Lower leg skin (tissue), 4 donors: ENCODE results near the gene IER5. TPM values are rescaled to one million over a fixed set of nuclear protein-coding genes. Genes with fewer than 3 reads are reported as not detected.

Experiments
- DNase-seq, 2 donors: peaks; one replicate each; pipeline ENCODE4 v3.0.0-alpha.2; 2019; ENCODE audit warnings: low spot score in 2 of 2
- H3K4me3 ChIP-seq: fragments of 200-600 bp; sonication (generic); 2 replicates; pipeline ENCODE4 v1.5.1; 2017; ENCODE audit warnings: mild to moderate bottlenecking, low read depth; ENCODE audit not compliant: poor library complexity, severe bottlenecking
- POLR2A ChIP-seq, 2 donors: fragments of 450-650 bp; IDR thresholded peaks; one replicate each; pipeline ENCODE4 v1.6.1; 2016 to 2017; ENCODE audit warnings: antibody characterized with exemption in 2 of 2, mild to moderate bottlenecking in 1 of 2, moderate library complexity in 1 of 2
- WGBS, 2 donors: methylation state at CpG; one replicate each; pipeline ENCODE4 v1.1.5; 2018; 5-methylcytosine and 5-hydroxymethylcytosine counted together
- intact Hi-C: fragments of 100-400 bp; cut with DNase I; formaldehyde crosslinking; loops from one replicate; pipeline ENCODE4 v1.15.0; 2023; ENCODE audit warnings: low total_unique reads
- total RNA-seq, 4 donors: library from RNA; depleted of rRNA; stranded (reverse); fragments of >200 nt; gene quantifications; one replicate each; pipeline ENCODE4 v1.1.0, GENCODE V29; 2016
- TF ChIP-seq, protein P1 (sequence below), 3 donors: fragments of 450-650 bp; IDR thresholded peaks; one replicate each; pipeline ENCODE4 v1.5.1; 2016; ENCODE audit warnings: antibody characterized with exemption in 3 of 3, mild to moderate bottlenecking in 3 of 3, moderate library complexity in 2 of 3

The IER5 gene
- total RNA-seq, 4 donors from 2014 or later, result 36.7 to 53.4 (median 48.3) TPM

DNA sequence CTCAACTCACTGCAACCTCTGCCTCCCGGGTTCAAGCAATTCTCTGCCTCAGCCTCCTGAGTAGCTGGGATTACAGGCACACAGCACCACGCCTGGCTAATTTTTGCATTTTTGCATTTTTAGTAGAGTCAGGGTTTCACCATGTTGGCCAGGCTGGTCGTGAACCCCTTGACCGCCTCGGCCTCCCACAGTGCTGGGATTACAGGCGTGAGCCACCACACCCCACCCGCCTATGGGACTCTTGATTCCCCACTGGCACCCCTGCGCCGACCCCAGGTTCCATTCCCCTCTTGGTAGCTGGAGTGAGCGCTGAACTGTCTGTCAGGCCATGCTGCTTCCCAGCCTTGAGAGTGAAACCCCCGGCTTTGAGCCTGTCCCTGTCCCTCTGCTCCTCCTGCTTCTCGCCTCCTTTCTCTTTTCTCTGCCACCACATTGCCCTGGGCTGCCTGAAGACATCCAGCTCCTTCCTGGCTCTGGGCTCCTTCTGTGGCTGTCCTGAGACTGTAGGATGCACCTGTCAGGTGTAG, 48.8 kb downstream of the IER5 start:
- intact Hi-C loops, result no loop called here
- no peak for DNase-seq
- WGBS, 2 donors, result 97 to 98% methylated on average over 12 of the region's 12 CpGs
- no peak overlapping the region for H3K4me3 ChIP-seq
- TF ChIP-seq, protein P1, sequence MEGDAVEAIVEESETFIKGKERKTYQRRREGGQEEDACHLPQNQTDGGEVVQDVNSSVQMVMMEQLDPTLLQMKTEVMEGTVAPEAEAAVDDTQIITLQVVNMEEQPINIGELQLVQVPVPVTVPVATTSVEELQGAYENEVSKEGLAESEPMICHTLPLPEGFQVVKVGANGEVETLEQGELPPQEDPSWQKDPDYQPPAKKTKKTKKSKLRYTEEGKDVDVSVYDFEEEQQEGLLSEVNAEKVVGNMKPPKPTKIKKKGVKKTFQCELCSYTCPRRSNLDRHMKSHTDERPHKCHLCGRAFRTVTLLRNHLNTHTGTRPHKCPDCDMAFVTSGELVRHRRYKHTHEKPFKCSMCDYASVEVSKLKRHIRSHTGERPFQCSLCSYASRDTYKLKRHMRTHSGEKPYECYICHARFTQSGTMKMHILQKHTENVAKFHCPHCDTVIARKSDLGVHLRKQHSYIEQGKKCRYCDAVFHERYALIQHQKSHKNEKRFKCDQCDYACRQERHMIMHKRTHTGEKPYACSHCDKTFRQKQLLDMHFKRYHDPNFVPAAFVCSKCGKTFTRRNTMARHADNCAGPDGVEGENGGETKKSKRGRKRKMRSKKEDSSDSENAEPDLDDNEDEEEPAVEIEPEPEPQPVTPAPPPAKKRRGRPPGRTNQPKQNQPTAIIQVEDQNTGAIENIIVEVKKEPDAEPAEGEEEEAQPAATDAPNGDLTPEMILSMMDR (IDR thresholded peaks at IDR 0.05), result no peak
- TF ChIP-seq POLR2A (IDR thresholded peaks at IDR 0.05), result no peak

- intact Hi-C loops, result loop anchor here (5.0 to 10.0 kb wide), 3 partner anchors 52 to 235 kb away; partner anchors contain the start of genes IER5 and MR1
- TF ChIP-seq, protein P1 (IDR thresholded peaks at IDR 0.05), result no peak
- no peak for TF ChIP-seq POLR2A (IDR thresholded peaks at IDR 0.05)
- 41 to 43% methylated on average over 4 of the region's 5 CpGs for WGBS, 2 donors
- DNase-seq, result no peak
- no peak overlapping the region for H3K4me3 ChIP-seq
Measured at GRCh38 chr1:181139631-181140061, 51.1 kb downstream of the IER5 start.

GRCh38 chr1:181140398-181140797, 51.9 kb downstream of the IER5 start:
- no peak overlapping the region for H3K4me3 ChIP-seq
- no peak for DNase-seq
- TF ChIP-seq, protein P1 (IDR thresholded peaks at IDR 0.05), result no peak
- no peak for TF ChIP-seq POLR2A (IDR thresholded peaks at IDR 0.05)
- WGBS, 2 donors, result 74 to 76% methylated on average over 4 of the region's 4 CpGs
- intact Hi-C loops, result loop anchor here (5.0 to 10.0 kb wide), 3 partner anchors 53 to 236 kb away; partner anchors contain the start of genes IER5 and MR1

GRCh38 chr1:181140891-181141290, 52.4 kb downstream of the IER5 start:
- DNase-seq, result no peak
- H3K4me3 ChIP-seq, result no peak overlapping the region
- no peak for TF ChIP-seq POLR2A (IDR thresholded peaks at IDR 0.05)
- TF ChIP-seq, protein P1 (IDR thresholded peaks at IDR 0.05), result no peak
- WGBS, 2 donors, result 88 to 90% methylated on average over 3 of the region's 3 CpGs
- intact Hi-C loops, result loop anchor here (1.0 to 10.0 kb wide), 4 partner anchors 30 to 236 kb away; partner anchors contain the start of genes IER5 and MR1

DNA sequence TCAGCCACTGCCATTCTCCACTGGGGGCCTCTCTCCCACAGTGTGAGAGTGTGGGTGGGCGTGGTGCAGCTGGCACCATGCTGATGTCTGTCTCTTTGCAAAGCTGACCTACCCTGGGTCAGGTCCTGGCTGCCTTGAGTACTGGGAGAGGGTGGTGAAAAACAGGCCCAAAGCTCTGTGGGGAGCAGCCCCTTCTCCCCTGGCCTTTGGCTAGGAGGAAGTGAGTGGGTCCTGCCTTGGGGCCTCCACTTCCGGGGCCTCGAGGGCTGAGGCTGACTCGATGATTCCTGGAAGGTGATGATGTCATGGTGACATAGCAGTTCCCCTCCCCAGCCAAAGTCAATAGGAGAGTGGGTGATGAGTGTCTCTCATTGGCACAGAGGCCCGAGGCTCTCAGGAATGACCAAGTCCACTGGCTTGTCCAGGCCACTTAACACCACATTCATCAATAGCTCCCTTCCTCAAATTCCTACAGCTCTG, 53.0 kb downstream of the IER5 start:
- intact Hi-C loops, result loop anchor here (1.0 to 10.0 kb wide), 4 partner anchors 30 to 237 kb away; partner anchors contain the start of genes IER5 and MR1
- no peak for DNase-seq
- WGBS, 2 donors, result 49 to 60% methylated on average over 5 of the region's 5 CpGs
- H3K4me3 ChIP-seq, result no peak overlapping the region
- TF ChIP-seq POLR2A (IDR thresholded peaks at IDR 0.05), result no peak
- TF ChIP-seq, protein P1 (IDR thresholded peaks at IDR 0.05), result no peak

Other genes with a start within 250 kb of the IER5 start
- 1 to 10 TPM; 1.0 to 8.5 (median 3.5) TPM for gene KIAA1614, start 175.8 kb upstream of the IER5 start, total RNA-seq
- gene STX6, start 65.8 kb upstream of the IER5 start, total RNA-seq, result 10 to 100 TPM; 25.0 to 32.8 (median 28.9) TPM
- gene MR1, start 54.7 kb upstream of the IER5 start, total RNA-seq, result 10 to 100 TPM; 13.2 to 18.6 (median 16.3) TPM